HG02852 (cell line): Measurements from ENCODE around the gene RORC.
"Not testable (repeated sequence)": the region's sequence is repeated elsewhere in the genome, so short reads cannot be mapped to it uniquely, and the experiment has no call there.

Experiments used
- ATAC-seq: cut with Tn5 transposase; IDR thresholded peaks from one replicate; pipeline ENCODE4 v1.9.1; 2021; ENCODE audit warnings: mild to moderate bottlenecking, moderate library complexity; ENCODE audit not compliant: unreplicated experiment

Gene RORC

DNA sequence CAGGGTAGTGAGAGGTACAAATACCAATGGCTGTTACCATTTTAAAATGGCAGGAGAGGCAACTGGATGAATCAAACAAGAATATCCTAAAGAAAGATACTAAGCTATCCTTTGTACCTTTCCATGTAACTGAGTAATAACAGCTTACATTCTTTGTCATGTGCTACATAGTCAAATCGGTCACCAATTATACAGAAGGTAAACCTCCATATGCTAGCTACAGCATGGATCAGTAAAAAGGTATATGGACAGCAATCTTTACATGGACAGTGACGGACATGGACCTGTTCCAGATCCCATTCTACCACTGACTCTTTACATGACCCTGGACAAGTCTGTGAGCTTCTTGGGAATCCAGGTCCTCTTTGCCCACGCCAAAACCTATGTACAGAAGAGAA lies 54.9 kb downstream of the RORC start:
- no peak for ATAC-seq

DNA sequence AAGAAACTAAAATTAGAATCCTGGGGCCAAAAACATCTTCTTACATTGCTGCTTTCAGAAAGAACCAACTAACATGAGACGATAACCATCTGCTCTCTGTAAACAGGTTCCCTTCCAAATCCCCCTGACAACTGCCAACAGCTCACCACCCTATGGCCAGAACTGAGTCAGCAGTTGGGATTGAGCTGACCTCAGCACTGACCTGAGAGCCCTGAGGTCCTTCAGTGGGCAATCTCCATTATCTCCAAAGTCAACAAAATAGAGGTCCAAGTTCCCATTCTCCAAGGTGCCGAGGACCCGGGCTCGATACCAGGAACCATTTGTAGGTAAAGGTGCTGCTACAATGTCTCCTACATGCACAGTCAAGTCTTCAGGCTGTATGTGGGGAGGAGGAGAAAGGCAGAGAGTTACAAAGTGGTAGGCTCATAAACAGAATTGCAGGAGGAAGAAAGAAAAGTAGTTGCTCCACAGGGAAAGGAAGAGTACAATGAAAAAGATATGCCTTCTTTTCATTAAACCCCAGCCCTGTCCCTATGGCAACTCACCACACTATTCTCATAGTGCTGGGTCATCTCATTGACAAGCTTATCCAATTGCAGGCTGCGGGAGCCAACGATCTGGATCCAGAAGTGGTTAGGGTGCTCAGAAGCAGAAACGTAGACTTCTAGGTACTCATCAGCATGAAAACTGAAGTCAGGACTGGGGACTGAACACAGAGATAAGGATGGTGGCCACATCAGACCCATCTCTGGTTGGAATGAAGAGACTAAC lies 55.5 kb downstream of the RORC start:
- ATAC-seq = no peak

DNA sequence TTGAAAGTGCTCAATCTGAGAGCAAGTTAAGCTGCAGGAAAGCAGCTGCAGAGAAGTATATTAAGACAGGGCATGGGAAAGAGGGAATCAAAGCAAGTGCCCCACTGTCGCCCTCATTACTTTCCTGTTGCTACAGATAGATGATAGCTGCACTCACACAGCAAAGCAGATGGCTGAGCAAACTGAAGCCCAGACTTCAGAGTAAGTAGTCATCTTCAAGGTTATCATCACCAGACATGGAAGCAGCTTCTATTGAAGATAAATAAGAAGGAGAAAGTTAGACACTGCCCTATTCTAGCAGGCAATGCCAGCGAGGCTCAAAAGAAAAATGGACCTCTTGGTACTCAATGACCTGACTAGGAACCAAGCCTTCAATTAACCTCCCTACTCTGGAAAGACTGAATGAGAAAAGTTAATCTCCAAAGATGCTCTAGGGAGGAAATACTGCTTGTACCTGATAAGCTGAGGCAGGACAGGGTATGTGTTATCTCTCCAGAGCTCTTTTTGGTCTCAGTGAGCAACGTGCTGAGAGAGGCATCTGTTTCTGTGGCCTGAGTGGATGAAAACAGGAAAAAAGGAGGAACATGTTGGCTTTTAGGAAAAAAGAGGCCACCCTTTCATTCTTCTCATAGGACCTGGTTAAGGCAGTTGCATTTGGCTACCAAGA lies 57.2 kb downstream of the RORC start:
- ATAC-seq = no peak

DNA sequence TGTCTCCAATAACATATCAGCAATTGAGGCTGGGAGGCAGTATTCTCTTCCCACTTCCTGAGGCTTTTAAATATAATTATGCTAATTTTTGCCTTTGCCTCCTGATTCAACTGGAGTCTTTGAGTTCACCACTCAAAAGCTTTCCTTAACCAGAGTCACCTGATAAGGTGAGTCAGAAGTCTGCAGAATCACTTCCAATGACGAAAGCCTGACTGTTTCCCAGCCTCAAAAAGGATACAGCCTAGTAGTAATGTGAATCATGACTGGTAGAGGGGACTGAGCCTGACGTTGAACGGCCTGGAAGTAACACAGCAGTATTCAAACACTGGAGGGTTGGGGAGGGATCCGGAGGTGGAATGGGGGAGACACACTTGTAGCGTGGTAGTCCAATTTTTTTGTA lies 57.9 kb downstream of the RORC start:
- ATAC-seq = no peak

DNA sequence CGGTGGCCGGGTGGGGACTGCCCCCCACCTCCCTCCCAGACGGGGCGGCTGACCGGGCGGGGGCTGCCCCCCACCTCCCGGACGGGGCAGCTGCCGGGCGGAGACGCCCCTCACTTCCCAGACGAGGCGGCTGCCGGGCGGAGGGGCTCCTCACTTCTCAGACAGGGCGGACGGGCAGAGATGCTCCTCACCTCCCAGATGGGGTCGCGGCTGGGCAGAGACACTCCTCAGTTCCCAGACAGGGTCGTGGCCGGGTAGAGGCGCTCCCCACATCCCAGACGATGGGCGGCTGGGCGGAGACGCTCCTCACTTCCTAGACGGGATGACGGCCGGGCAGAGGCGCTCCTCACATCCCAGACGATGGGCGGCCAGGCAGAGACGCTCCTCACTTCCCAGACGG lies 62.3 kb downstream of the RORC start:
- not testable (repeated sequence) for ATAC-seq

DNA sequence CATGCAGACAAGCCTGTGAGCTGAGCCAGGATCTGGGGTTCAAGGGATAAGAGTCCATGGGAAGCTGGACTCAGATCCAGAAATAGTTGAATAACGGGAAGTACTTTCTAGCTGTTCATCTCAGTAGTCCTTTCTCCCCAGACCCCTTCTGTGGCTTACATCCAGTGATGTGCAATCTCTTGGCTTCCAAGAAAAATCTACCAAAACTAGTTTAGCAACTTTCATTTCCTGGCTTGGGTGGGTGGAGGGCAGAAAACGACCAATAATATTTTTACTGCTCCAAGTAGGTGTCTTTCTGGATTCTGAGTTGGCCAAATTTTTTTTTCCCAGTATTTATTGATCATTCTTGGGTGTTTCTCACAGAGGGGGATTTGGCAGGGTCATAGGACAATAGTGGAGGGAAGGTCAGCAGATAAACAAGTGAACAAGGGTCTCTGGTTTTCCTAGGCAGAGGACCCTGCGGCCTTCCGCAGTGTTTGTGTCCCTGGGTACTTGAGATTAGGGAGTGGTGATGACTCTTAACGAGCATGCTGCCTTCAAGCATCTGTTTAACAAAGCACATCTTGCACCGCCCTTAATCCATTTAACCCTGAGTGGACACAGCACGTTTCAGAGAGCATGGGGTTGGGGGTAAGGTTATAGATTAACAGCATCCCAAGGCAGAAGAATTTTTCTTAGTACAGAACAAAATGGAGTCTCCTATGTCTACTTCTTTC lies 63.1 kb downstream of the RORC start:
- ATAC-seq = not testable (repeated sequence)

DNA sequence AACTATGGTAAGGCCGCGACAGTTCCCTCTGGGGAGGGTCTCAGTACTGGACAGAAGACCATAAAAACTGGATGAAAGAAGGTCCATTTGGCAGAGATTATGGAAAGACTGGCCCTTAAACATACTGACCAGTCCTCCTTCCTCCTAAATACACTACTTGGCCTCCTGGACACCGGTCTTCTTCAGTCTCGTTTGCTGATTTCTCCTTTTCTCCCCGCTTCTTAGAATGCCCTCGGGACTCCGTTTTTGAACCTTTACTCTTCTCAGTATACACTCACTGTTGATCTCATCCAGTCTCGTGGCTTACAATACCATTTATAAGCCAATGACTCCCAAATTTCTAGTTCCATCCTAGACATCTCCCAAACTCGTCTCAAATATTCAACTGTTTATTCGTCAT lies 67.6 kb downstream of the RORC start:
- ATAC-seq = no peak

DNA sequence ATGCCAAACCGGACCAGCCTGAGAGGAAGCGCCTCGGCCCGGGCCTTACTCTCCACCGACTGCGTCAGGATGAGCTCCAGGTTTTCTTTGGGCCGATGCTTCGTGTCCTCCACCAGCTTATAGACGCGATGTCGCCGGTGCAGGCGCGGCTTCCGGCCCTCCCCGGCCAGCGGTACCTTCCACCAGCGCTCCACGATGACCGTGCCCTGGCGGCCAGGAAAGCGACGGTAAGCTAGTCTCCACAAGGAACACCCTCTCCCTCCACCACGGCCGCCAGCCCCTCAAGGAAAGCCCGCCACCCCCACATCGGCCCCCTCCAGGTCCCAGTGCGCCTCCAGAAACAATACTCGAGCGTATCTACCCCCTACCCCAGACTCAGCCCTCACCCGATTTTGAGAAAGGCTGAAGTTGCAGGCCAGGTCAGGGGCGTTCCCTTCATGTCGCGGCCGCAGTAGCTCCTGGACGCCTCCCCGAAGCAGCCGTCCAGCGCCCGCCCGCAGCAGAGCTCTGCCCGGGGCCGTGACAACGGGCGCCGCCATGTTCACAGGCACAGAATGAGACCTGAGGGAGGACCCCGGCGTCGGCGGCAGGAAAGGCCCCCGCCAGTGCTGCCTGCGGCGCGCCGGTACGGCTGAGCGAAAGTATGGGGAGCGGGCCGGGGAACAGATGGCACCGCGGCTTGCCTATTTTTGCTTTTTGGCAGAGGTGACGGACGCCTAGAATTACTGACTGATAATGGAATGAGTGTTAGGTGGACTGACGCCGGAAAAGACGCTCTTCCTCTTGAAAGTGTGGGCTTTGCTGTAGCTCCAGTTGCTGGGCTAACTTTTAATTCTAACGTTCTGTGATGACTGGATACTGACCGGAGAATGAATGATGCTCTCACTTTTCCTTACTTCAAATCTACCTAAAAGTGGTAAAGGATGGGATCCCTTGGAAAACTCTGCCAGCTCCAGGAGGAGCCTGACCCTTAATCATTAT lies 68.4 kb downstream of the RORC start, which contains the start of gene MRPL9:
MRPL9 (minus strand) TSS at position 556 of the 981 bp plus-strand sequence; CDS start at position 539, 17 bp downstream.
- ATAC-seq = peak; percentile 94

DNA sequence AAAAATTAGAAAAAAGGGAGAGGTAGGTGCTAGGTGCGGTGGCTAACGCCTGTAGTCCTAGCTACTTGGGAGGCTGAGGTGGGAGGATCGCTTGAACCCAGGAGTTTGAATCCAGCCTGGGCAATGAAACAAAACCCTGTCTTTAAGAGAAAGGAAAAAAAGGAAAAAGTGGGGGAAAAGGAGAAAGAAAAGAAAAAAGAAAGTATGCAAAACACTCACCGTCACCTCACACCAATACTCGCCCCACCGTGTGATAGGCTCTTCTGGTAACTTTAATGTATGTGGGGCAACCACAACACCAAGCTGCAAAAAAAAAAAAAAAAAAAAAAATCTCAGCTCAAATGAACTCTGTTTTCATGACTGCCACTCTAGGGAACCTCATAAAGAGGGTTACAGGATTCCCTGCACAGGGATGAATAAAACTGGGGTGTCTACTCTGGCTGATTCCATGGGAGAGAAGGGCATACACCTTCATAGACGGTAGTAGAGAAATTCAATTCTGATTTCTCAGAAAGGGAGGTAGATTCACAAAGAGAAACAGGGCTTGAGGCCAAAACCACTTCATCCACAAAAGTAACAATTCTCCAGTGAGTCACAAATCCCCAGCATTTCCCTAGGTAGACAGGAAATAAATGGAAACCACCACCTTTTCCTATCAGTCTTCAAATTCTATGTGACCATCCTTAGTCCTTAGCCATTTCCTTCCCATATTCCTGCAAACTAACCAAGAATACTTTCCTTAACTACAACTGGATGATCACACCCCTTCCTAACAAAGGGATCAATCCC lies 70.8 kb downstream of the RORC start:
- ATAC-seq = no peak

DNA sequence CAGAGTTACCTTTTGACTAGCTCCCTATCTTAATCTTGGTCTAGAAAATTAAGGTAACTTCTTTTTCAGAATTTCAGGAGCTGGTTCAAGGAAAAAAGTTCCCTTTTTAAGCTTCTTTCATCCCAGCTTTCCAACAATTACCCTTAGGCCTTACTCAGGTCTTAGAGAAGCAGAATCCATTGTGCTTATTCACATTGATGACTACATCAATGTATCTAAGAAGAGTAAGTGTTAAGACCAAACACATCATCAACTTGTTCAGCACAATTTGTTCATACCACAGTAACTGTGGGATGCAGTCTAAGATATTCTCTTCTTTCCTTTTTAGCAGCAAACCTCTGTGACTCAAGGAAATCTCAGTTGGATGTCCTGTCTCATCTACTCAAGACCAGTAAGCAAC lies 72.4 kb downstream of the RORC start:
- ATAC-seq = no peak

DNA sequence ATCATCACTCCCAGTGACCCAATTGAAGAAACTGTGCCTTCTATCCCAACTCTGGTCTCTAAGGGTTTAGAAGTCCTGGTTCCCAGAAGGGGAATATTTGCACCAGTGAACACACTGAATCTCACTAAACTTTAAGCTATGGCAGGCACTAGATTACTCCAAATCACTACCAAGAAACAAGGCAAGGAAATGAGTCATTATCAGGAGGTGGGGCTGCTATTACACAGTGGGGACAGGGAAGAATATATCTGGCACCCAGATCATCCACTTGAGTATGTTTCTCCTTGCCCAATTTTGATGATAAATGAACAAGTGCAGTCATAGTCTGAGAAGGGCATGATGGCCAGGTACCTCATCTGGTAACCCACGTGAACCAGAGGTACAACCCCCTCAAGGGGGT lies 75.3 kb downstream of the RORC start:
- ATAC-seq = no peak
